NCI-H82 treated with DMSO at 0.1 percent for 48 hours (cell line): Measurements from ENCODE around the gene MMS22L.

Experiments
- DNase-seq: peaks from one replicate; lab custom pipeline; 2025; ENCODE audit not compliant: unreplicated experiment; lab: John Stamatoyannopoulos, UW

Gene MMS22L, protein sequence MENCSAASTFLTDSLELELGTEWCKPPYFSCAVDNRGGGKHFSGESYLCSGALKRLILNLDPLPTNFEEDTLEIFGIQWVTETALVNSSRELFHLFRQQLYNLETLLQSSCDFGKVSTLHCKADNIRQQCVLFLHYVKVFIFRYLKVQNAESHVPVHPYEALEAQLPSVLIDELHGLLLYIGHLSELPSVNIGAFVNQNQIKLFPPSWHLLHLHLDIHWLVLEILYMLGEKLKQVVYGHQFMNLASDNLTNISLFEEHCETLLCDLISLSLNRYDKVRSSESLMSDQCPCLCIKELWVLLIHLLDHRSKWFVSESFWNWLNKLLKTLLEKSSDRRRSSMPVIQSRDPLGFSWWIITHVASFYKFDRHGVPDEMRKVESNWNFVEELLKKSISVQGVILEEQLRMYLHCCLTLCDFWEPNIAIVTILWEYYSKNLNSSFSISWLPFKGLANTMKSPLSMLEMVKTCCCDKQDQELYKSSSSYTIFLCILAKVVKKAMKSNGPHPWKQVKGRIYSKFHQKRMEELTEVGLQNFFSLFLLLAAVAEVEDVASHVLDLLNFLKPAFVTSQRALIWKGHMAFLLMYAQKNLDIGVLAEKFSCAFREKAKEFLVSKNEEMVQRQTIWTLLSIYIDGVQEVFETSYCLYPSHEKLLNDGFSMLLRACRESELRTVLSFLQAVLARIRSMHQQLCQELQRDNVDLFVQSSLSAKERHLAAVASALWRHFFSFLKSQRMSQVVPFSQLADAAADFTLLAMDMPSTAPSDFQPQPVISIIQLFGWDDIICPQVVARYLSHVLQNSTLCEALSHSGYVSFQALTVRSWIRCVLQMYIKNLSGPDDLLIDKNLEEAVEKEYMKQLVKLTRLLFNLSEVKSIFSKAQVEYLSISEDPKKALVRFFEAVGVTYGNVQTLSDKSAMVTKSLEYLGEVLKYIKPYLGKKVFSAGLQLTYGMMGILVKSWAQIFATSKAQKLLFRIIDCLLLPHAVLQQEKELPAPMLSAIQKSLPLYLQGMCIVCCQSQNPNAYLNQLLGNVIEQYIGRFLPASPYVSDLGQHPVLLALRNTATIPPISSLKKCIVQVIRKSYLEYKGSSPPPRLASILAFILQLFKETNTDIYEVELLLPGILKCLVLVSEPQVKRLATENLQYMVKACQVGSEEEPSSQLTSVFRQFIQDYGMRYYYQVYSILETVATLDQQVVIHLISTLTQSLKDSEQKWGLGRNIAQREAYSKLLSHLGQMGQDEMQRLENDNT

DNA sequence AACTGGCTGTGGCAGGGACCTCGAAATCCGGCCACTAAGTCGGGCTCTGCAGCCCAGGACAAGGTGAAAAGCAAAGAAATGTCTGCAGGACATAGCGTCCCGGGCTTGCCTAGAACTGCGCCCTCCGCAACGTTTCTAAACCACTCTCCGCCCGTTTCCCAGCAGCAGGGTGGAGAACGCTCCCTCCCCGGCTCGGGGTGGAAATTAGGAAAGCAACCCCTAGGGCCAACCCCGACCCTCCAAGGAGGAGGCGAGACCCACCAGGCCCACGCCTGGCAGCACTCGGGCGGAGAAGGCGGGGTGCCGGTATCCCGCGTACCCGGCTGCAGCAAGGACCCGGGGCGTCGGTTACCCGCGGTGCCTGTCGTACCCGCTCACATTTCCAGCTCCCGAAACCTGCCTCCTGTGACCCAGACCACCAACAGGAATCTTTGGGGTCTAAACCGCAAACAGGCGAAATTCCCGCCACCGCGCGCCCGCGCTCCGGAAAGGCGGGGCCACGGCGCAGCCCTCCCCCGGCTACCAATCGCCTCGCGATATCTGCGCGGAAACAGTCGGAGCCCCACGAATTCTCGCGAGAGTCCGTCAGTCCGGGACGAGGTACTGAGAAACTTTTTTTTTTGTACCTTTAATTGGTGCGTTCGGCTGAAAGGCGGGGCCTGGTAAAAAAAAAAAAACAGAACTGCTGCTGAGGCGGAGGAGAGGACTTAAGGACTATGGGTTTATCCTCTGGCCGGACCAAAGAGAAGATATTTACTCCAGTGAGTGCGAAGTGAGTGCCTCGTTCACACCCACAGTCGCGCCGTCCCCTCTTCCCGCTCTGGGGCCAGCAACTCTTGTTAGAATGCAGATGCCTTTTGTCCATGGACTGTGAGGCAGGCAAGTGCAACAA, at the start of gene MMS22L:
MMS22L (minus strand) TSS at position 491 of the 892 bp plus-strand sequence. CDS start 739 bp downstream, outside the sequence.
- DNase-seq = peak; percentile 65

DNA sequence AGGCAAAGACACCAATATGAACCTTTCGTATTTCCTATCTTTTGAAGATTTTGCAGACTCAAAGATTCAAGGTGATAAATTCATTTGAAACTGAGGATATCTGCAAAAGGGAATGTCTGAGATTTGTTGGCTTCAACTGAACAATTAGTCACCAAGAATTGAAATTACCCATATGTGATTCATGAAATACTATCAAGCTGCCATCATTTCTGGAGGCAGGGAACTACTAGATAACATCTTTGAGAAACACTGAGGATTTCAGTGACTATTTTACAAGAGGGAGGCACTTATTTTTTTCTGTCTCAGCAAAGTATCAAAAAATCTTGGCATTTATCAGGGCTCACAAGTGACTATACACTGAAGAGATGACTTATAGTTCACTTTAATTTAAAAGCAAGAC, 39.8 kb upstream of the MMS22L start:
- DNase-seq = no peak

DNA sequence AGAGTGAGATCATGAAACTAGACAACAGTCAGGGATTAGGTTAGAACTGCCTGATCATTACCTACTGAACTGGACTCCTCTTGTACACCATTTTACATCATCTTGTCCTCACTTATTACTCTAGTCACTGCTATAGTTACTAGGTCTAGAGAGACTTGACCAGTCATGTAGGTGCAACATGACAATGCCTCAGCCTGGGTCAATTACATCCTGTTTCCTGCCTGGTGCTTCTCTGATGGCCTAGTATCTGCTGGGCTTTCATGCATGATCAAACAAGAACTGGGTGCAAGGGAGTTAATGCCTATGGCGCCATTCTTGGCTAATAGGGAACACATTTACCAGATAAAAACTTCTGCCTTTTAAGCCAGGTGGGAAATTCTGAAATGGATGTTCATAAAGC, 39.2 kb upstream of the MMS22L start:
- DNase-seq = no peak

DNA sequence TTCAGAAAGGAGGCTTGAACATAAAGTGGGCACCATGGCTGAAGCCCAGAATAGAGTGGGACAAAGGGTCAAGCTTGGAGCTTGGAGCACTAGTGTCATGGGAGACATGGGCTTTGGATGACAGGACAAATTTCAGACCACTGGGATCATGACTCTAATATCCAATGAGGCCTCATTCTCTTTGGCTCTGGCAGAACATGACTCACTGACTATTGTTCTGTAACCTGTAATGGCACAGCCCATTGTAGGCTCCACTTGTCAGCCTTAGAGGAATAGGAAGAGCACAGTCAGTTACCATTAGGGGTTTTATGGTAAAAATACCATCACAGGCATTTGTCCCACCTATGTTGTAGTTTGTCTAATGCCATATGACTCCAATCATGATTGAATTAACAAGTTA, 34.0 kb upstream of the MMS22L start:
- no peak for DNase-seq

DNA sequence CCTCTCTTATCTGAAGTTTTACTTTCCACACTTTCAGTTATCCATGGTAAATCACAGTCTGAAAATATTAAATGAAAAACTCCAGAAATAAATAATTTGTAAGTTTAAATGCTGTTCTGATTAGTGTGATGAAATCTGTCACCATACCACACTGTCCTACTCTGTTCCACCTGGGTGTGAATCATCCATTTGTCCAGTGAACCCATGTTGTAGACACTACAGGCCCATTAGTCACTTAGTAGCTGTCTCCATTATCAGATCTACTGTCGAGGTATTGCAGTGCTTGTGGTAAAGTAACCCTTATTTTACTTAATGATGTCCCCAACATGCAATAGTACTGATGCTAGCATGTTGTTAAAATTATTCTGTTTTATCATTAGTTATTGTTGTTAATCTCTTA, 29.2 kb upstream of the MMS22L start:
- no peak for DNase-seq

DNA sequence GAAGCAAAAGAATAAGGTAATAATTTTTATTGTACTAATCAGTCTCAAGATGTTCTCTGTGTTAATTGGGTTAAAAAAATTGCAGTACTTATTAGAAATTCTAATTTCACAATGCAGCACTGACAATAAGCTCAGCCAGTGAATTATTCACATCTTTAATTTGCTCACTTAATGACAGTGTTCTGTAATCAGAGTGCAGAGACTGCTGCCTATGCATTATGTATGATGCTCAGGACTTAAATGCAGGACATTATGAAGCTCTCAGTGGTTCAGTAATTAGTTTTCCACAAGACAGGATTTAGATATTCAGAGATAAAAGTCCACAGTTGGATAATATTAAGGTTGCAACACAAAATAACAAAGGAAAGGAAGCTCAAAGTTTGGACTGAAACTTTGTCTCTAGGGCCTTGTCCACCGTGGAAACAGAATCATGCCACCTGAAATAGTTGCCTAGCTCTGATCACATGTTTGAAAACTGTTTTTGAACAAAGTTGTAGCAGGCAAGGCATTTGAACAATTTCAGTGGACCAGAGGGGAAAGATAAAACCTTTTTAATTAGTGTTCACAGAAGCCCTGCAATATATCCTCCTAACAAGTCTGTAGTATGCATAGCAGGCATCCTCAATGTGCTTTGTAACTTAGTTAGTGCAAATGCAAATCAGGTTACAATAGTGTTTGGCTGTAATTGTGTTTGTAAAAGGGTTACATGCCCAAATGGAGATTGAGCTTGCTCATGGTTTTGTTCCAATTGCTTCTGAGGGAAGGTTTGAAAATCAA, 23.7 kb upstream of the MMS22L start:
- no peak for DNase-seq

DNA sequence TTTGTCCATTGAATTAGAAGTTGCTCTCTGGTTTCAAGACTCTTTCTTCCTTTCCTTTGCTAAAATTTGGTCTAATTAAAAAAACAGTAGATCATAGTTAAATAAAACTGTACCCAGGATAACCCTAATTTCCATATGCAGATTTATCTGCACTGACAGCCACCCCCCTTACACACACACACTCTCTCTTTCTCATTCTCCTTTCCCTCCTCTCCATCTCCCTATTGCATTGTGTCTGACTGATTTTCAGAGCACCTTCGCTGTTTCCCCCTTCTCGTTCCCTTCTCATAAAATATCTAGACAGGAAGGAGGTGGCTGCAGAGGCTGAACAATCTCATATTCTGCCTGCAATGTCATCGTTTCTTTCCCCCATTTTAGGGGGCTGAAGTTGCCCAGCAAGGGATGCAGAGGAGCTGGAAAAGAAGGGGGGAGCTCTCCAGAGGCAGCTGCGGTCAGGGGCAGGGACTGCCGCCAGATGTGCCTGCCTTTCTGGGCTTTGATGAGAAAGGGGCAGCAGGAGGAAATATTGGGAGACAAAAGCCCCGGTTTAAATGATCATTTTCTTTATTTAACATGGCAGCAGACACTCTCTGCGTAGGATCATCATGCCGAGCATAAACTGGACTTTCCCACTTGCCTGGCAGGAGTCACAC, 22.5 kb upstream of the MMS22L start:
- no peak for DNase-seq

DNA sequence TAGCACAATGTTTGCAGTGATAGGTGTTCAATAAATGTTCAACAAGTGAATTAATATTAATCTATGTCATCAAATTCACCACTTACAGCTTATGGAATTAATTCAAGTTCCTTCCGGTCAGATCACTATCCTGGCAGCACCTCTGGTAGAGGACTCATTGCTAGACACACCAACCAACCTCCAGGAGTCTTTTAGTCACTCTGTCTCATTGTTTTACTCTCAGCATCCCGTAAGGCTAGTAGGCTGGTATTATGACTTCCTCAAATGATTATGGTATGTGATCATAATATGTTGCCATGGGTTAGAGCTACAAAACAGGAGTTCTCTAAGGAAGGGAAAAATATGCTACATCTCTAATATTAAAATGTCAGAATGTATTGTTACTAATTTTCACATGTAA, 21.7 kb upstream of the MMS22L start:
- no peak for DNase-seq

DNA sequence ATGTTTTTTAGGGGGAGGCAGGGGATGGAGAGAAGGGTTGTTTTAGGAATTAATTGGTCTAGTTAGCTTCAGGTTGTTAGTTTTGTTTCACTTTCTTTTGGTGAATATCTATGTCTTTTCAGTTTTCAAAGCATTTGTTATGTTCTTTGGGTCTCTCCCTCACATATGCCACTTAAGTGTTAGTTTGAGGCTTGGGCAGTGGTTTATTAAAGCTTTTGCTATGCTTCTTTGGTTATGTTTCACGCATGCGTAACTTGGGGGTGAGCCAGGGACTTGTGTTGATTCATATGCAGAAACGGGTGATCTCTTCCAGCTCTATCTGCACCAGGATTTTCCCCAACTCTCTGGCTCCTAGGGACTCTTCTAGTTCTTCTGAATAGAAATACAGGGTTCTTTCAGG, 11.4 kb upstream of the MMS22L start:
- DNase-seq = no peak

DNA sequence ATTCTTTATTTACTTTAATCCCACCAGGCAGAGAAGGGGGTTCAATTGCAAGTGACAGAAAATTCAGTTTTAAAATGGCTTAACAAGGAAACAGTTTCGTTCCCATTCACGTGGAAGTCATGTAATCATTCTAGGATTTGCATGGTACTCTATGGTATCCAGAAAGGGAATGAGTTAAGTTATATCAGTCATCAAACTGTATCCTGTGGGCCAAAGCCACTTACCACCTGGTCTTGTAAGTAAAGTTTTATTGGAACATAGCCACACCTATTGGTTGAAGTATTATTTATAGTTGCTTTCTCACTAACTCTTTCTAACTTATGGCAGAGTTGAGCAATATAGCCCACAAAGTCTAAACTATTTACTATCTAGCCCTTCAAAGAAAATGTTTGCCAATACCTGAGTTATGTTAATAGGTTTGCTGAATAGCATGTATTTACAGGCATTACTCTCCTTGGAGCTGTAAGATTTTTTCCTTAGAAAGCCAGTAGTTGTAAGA, 10.2 kb upstream of the MMS22L start:
- DNase-seq = no peak

DNA sequence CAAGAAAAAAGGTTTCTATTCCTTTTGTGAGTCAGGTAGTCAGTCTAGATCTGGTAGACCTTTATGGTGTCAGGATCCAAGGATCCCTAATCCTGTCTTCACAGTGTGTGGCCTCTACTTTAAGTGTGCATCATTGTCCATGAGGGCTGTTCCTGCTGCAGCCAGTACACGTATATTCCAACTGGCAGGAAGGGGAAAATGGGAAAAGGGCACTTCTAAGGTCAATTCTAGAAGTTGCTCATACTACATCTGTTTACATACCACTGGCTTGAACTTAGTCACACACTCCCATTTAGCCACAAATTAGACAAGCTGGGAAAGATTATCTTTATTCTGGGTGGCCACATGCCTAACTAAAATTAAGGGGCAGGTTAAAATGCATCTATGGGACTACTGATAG, 9.7 kb upstream of the MMS22L start:
- DNase-seq = no peak

DNA sequence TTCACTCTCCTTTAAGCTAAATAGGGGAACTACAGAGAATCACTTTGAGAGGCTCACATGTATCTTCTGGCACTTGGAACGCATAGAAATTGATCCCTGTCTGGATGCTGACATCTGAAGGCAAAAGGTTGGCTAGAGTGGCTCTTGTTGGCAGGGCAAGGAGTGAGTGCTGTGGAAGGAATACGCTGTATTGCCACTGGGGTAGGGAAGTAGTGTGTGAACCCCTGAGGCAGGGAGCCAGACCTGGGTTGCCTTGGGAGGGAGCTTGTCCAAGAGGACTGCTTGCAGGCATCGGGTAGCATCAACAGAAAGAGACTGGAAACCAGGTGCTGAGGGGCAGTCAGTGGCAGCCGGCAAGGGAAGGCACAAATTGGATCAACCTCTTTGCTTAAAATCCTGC, 8.9 kb upstream of the MMS22L start:
- peak; percentile 22 for DNase-seq

DNA sequence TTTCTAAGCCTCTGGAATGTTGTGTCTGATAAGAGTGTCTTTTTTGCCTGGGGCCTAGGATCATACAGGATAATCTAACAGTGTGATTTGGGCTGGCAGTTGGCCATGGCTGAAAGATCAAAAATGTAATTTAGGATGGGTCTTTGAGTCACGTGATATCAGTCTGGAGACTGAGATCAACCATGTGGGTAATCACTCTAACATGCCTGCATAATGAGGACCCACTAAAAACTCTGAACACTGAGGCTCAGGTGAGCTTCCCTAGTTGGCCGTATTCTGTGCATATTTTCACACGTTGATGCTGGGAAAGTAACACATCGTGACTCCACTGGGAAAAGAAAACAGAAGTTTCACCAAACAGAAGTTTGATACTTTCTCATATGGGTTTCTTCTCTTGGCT, 6.3 kb upstream of the MMS22L start:
- DNase-seq = no peak

DNA sequence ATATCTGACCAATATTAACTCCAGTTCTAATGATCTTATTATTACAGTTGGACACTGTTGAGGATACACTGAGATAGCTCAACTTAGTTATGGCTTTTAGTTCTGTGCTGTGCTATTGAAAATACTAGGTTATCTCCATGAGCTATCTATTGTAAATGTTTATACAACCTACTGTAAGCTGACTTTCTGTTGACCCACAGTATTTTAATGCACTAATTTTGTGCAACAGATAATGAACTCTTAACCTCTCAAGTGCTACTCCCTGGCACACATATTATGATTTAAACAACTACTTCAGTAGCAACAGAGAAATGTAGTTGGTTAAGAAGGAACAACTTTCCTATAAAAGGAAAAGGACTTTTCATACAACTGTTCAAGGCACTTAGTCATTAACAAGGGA, 5.2 kb upstream of the MMS22L start:
- DNase-seq = no peak

DNA sequence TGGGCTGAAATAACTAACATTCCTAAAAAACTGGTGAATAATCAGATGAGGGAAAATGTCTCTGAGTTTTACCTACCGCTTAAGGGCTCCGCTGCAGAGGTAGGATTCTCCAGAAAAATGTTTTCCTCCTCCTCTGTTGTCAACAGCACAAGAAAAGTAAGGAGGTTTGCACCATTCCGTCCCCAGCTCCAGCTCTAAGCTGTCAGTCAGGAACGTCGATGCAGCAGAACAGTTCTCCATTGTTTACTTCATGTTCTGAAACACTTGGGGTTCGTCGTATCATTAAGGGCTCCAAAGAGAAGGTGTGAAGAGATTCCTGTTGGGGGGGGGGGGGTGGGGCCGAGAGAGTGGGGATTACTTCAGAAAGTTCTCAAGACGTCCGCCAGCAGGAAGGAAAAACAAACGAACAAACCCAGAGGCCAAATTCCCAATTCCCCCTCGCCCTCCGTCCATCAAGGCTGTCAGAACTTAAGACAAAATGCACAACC, 734 bp downstream of the MMS22L start:
- no peak for DNase-seq

DNA sequence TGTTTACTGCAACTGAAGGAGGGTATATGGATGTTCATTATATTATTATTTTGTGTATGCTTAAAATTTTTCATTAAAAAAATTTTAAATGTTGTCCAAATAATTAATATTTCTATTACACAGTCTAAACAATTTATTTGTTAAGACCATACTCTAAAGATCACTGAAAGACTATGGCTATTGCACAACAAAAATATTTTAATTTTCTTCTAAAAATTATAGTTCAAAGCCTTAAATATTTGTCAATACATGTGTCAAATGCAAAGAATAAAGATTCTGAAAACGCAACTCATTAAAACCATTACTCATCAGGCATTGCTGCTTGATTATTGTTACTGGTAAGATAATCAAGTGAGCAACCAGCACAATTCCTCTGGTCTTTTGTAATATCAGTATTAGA, 2.2 kb downstream of the MMS22L start:
- no peak for DNase-seq

DNA sequence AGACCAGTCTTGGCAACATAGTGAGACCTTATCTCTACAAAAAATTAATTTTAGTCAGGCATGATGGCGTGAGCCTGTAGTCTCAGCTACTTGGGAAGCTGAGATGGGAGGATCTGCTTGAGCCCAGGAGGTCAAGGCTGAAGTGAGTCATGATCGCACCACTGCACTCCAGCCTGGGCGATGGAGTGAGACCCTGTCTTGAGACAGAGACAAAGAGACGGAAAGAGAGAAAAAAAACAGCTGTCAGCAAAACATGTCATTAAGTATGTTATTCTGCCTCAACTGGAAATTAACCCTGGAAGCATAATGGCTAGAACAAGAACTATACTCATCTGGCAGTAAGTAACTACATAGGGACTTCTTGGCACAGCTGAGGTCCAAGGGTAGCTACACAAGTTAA, 7.2 kb downstream of the MMS22L start:
- DNase-seq = no peak

DNA sequence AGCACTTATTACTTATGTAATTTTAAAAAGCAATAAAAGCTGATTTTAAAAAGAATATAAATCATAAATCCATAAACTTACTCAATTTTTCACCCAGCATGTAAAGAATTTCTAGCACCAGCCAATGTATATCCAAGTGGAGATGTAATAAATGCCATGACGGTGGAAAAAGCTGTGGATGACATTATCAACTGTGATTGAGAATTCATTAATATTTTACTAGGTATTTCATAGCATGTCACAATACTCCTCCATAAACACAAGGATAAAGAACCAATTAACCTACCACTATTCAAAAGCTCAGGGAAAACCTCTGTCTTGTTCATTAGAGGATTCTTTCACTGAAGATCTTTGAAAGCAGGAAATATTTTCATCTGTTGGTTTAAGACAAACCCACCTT, 13.2 kb downstream of the MMS22L start:
- DNase-seq = no peak

DNA sequence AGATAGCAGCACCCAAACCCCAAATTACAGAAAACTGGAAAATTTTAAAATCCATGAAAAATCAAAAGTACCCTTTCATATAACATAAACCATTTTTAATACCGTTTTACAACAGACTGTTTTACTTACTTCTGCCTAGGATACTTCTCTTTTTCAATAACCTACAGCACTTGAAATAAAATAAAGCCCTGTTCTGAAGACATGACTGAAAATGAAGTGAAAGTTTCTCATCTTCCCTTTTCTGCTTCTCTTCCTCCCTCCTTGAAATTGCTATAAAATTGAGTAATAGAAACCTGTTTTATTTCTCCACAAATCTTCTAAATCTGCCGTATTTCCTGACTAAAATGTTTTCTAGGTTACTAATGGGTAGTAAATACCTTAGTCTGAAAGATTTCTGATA, 20.3 kb downstream of the MMS22L start:
- DNase-seq = no peak
